GM18909 (cell line): Measurements from ENCODE around the gene MMP25.

ENCODE experiments used
- ATAC-seq: cut with Tn5 transposase; IDR thresholded peaks from one replicate; pipeline ENCODE4 v1.9.1; 2021; ENCODE audit warnings: mild to moderate bottlenecking; ENCODE audit not compliant: unreplicated experiment, poor library complexity

The MMP25 gene

GRCh38 chr16:3015865-3016521 lies 30.4 kb upstream of the MMP25 start:
- no peak for ATAC-seq

- ATAC-seq, result no peak
These were observed 29.0 kb upstream of the MMP25 start for GRCh38 chr16:3017344-3017743.

GRCh38 chr16:3017794-3018506 lies 28.4 kb upstream of the MMP25 start, which contains the start of gene CLDN6:
TSS of gene CLDN6 (minus strand) at chr16:3018183. CDS start at chr16:3016021, 2,162 bp downstream.
- ATAC-seq, result no peak

- ATAC-seq, result no peak
These were observed 26.6 kb upstream of the MMP25 start for GRCh38 chr16:3019594-3020246.

- no peak for ATAC-seq
These were observed 26.1 kb upstream of the MMP25 start, which contains the start of gene TNFRSF12A for GRCh38 chr16:3020247-3020603. TSS of gene TNFRSF12A (plus strand) at chr16:3020368. CDS start at chr16:3020398, 30 bp downstream.

- no peak for ATAC-seq
These were observed 25.5 kb upstream of the MMP25 start for GRCh38 chr16:3020604-3021448.

- no peak for ATAC-seq
These were observed 24.7 kb upstream of the MMP25 start for GRCh38 chr16:3021449-3022207.

- ATAC-seq, result no peak
These were observed 24.1 kb upstream of the MMP25 start for GRCh38 chr16:3022208-3022683.

- no peak for ATAC-seq
These were observed 23.5 kb upstream of the MMP25 start for GRCh38 chr16:3022684-3023414.

GRCh38 chr16:3023415-3023668 lies 23.0 kb upstream of the MMP25 start:
- no peak for ATAC-seq

GRCh38 chr16:3023669-3024478 lies 22.5 kb upstream of the MMP25 start, which contains the start of the genes HCFC1R1 and THOC6:
TSS of gene HCFC1R1 (minus strand) at chr16:3023942. CDS start at chr16:3023941, 1 bp downstream.
TSS of gene THOC6 (plus strand) at chr16:3024035. CDS start at chr16:3024327, 292 bp downstream.
- peak; percentile 72 for ATAC-seq

- ATAC-seq, result no peak
These were observed 21.0 kb upstream of the MMP25 start for GRCh38 chr16:3025032-3026002.

GRCh38 chr16:3026003-3026378 lies 20.4 kb upstream of the MMP25 start:
- ATAC-seq, result no peak

- no peak for ATAC-seq
These were observed 19.5 kb upstream of the MMP25 start for GRCh38 chr16:3026609-3027488.

GRCh38 chr16:3027489-3027795 lies 18.9 kb upstream of the MMP25 start:
- ATAC-seq, result no peak

- ATAC-seq, result no peak
These were observed 18.2 kb upstream of the MMP25 start for GRCh38 chr16:3027983-3028715.
